DND-41 (cell line): ENCODE data around the gene RNF151.

ENCODE experiments used
- ATAC-seq: fragments of 200-7000 bp; cut with Tn5 transposase; 3 replicates; pipeline ENCODE4 v1.9.1; 2021; ENCODE audit warnings: low read depth; ENCODE audit not compliant: insufficient read depth
- DNase-seq: peaks from one replicate; pipeline ENCODE4 v3.0.0-alpha.2; 2020
- H2AFZ ChIP-seq: 2 replicates; pipeline ENCODE4 v1.6.0; 2012; ENCODE audit warnings: low read depth, low read length
- H3K27ac ChIP-seq: 2 replicates; pipeline ENCODE4 v1.5.1; 2012; ENCODE audit warnings: low read length, inconsistent platforms
- H3K27me3 ChIP-seq: fragments of 200-600 bp; sonication (generic); 2 replicates; pipeline ENCODE4 v1.6.0; 2012; ENCODE audit warnings: low read length, mild to moderate bottlenecking, inconsistent platforms; ENCODE audit not compliant: insufficient read depth, poor library complexity
- H3K36me3 ChIP-seq: 2 replicates; pipeline ENCODE4 v1.5.1; 2012; ENCODE audit warnings: low read length, inconsistent platforms; ENCODE audit not compliant: insufficient read depth
- H3K4me1 ChIP-seq: 2 replicates; pipeline ENCODE4 v1.5.1; 2012; ENCODE audit warnings: mild to moderate bottlenecking, low read length; ENCODE audit not compliant: insufficient read depth
- H3K4me2 ChIP-seq: 2 replicates; pipeline ENCODE4 v1.6.0; 2012; ENCODE audit warnings: mild to moderate bottlenecking, moderate library complexity, low read length, inconsistent platforms; ENCODE audit not compliant: insufficient read depth
- H3K4me3 ChIP-seq, 2 experiments: fragments of 200-600 bp in 1 of 2; shearing (Covaris generic) in 1 of 2; 2 replicates each; pipeline ENCODE4 v1.5.1; 2012 to 2016; ENCODE audit warnings: inconsistent platforms in 2 of 2, low read length in 2 of 2, mild to moderate bottlenecking in 2 of 2, low read depth in 1 of 2, moderate library complexity in 1 of 2
- H3K79me2 ChIP-seq: 2 replicates; pipeline ENCODE4 v1.6.0; 2012; ENCODE audit warnings: low read length, inconsistent platforms; ENCODE audit not compliant: insufficient read depth
- H3K9ac ChIP-seq: 2 replicates; pipeline ENCODE4 v1.6.0; 2012; ENCODE audit warnings: low read depth, mild to moderate bottlenecking, inconsistent platforms, low read length, moderate library complexity
- H3K9me3 ChIP-seq: 2 replicates; pipeline ENCODE4 v1.5.1; 2012; ENCODE audit warnings: low read length, moderate library complexity, mild to moderate bottlenecking, inconsistent platforms; ENCODE audit not compliant: insufficient read depth, severe bottlenecking
- H4K20me1 ChIP-seq: 2 replicates; pipeline ENCODE4 v1.6.0; 2012; ENCODE audit warnings: low read length; ENCODE audit not compliant: insufficient read depth
- EZH2 ChIP-seq: IDR thresholded peaks from 3 replicates; pipeline ENCODE4 v1.6.1; 2012; ENCODE audit warnings: borderline replicate concordance, low read depth, mild to moderate bottlenecking, moderate library complexity, low read length, inconsistent platforms; ENCODE audit not compliant: severe bottlenecking
- TF ChIP-seq, protein P1 (sequence below): IDR thresholded peaks from 2 replicates; pipeline ENCODE4 v1.5.1; 2012; ENCODE audit warnings: borderline replicate concordance, low read length, moderate library complexity, mild to moderate bottlenecking; ENCODE audit not compliant: poor library complexity, severe bottlenecking; ENCODE audit errors: extremely low read depth

The RNF151 gene

GRCh38 chr16:1978476-1979120 lies 11.9 kb downstream of the RNF151 start:
- Histone ChIP-seq H3K36me3 (peaks cover 54% of the 10 kb centered on the region), H3K79me2 (peaks cover 18% of the 10 kb centered on the region), H3K4me3 (no peak overlapping the region), H2AFZ (no peak overlapping the region), H3K4me1 (peaks cover 19% of the 10 kb centered on the region), H3K9ac (no peak overlapping the region), H3K4me2 (no peak overlapping the region), H3K27me3 (peaks cover 13% of the 10 kb centered on the region), H3K9me3 (no peaks in the 10 kb centered on the region), H3K27ac (no peak overlapping the region), H4K20me1 (peaks cover 24% of the 10 kb centered on the region)
- DNase-seq (no peak), ATAC-seq (no peak)
- TF ChIP-seq, protein P1, sequence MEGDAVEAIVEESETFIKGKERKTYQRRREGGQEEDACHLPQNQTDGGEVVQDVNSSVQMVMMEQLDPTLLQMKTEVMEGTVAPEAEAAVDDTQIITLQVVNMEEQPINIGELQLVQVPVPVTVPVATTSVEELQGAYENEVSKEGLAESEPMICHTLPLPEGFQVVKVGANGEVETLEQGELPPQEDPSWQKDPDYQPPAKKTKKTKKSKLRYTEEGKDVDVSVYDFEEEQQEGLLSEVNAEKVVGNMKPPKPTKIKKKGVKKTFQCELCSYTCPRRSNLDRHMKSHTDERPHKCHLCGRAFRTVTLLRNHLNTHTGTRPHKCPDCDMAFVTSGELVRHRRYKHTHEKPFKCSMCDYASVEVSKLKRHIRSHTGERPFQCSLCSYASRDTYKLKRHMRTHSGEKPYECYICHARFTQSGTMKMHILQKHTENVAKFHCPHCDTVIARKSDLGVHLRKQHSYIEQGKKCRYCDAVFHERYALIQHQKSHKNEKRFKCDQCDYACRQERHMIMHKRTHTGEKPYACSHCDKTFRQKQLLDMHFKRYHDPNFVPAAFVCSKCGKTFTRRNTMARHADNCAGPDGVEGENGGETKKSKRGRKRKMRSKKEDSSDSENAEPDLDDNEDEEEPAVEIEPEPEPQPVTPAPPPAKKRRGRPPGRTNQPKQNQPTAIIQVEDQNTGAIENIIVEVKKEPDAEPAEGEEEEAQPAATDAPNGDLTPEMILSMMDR: no peak
- TF ChIP-seq EZH2: no peak

DNA sequence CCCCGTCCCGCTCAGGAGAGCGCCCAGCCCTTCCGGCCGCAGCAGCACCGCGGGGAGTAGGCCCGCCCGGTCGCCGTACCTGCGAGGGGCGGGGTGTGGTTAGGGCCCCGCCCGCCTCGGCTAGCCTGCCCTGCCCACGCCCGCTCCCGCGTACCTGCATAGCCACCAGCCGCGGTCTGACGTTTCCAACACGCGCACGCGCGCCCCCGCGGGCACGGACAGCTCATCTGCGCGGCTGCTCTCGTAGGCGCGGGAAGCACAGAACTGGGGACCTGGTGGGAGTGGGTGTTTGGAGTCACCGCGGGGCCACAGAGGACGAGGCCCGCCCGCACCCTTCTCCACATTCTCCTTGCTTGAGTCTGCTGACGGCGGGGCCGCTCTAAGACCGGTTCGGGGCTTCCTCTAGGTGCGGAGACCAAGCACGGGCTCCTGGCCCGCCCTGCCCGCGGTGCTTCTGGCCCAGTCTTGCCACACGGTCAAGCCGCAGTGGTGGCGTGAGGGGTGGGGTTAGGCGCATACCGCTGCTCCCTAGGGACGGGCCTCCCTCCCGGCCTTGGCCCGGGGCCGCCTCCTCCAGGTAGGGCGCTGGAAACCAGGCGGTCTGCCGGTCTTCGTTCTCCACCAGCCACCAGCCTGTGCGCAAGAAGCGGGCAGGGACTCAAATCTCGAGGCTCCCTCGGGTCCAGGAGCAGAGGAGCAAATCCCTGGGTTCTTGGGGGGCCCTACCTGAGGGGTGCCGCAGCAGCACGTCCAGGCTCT lies 12.8 kb downstream of the RNF151 start:
- Histone ChIP-seq H3K27me3 (peaks cover 14% of the 10 kb centered on the region), H3K27ac (no peak overlapping the region), H3K9ac (no peak overlapping the region), H3K9me3 (no peaks in the 10 kb centered on the region), H2AFZ (no peak overlapping the region), H3K4me2 (no peak overlapping the region), H3K79me2 (peaks cover 16% of the 10 kb centered on the region), H3K36me3 (peaks cover 48% of the 10 kb centered on the region), H3K4me1 (peaks cover 13% of the 10 kb centered on the region), H4K20me1 (peaks cover 15% of the 10 kb centered on the region), H3K4me3 (no peak overlapping the region)
- DNase-seq (no peak), ATAC-seq (no peak)
- TF ChIP-seq, protein P1: no peak
- TF ChIP-seq EZH2: no peak

DNA sequence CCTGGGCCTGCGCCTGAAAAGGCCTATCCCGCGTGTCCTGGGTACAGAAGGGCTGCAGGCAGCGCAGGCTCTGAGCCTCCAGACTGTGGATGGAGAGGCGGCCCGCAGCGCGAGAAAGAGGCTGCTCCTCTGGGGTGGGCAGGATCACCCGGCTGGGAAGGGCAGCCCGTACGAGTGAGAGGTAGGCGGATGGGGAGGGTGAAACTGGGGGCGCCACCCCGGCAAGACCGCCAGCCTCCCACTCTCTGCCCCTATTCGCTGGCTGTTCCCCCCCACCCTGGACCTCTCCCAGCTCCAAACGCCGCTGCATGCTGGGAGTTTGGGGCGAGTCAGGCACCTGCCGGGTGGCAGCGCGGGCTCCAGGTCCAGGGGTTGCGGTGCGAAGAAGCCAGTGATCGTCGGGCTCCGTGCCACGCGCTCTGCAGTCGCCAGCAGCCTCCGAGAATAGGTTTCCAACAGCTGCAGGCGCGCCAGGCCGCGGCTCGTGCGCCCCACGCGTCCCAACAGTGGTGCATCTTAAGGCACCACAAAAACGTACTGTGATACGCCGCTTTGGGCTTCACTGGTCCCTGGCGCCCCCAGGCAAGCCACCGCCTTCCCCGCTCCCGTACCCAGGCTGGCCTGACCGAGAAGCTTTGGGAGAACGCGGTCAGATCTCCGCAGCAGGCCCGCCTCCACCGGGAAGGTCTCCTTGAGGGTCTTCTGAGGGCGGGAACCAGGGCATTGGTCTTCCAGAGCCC lies 13.5 kb downstream of the RNF151 start:
- no peak overlapping the region for H3K4me3 ChIP-seq
- peaks cover 20% of the 10 kb centered on the region for H3K4me1 ChIP-seq
- ATAC-seq: no peak
- H3K4me2 ChIP-seq: no peak overlapping the region
- peaks cover 14% of the 10 kb centered on the region for H3K27me3 ChIP-seq
- H3K36me3 ChIP-seq: peaks cover 45% of the 10 kb centered on the region
- H3K79me2 ChIP-seq: peaks cover 17% of the 10 kb centered on the region
- H3K9me3 ChIP-seq: no peaks in the 10 kb centered on the region
- H3K9ac ChIP-seq: no peak overlapping the region
- no peak overlapping the region for H2AFZ ChIP-seq
- TF ChIP-seq, protein P1: no peak
- no peak for TF ChIP-seq EZH2
- peaks cover 8% of the 10 kb centered on the region; the same call in 1 of the 2 replicates for H4K20me1 ChIP-seq
- DNase-seq: no peak
- no peak overlapping the region for H3K27ac ChIP-seq
